ENCODE data around the gene PRR23B. TPM values are rescaled to one million over a fixed set of nuclear protein-coding genes. Genes with fewer than 3 reads are reported as not detected.

The PRR23B gene
- total and polyA plus RNA-seq, 2 donors (not counting 1 experiment from before 2014, with no cell fraction given): not detected

- Histone ChIP-seq H2AFZ (ENCODE audit: low read length) (no peak within 1 kb of the TSS), H4K20me1 (ENCODE audit: control insufficient read depth, extremely low read depth, insufficient read depth, low read length) (no peaks in the 10 kb centered on the region)
- no peak for DNase-seq (ENCODE audit: low read depth in 2 of 2)
Measured at GRCh38 chr3:139044366-139045210, 23.9 kb upstream of the PRR23B start, which contains the start of gene PRR23C. PRR23C (minus strand) TSS chr3:139044892; CDS start chr3:139044620, 272 bp downstream.

DNA sequence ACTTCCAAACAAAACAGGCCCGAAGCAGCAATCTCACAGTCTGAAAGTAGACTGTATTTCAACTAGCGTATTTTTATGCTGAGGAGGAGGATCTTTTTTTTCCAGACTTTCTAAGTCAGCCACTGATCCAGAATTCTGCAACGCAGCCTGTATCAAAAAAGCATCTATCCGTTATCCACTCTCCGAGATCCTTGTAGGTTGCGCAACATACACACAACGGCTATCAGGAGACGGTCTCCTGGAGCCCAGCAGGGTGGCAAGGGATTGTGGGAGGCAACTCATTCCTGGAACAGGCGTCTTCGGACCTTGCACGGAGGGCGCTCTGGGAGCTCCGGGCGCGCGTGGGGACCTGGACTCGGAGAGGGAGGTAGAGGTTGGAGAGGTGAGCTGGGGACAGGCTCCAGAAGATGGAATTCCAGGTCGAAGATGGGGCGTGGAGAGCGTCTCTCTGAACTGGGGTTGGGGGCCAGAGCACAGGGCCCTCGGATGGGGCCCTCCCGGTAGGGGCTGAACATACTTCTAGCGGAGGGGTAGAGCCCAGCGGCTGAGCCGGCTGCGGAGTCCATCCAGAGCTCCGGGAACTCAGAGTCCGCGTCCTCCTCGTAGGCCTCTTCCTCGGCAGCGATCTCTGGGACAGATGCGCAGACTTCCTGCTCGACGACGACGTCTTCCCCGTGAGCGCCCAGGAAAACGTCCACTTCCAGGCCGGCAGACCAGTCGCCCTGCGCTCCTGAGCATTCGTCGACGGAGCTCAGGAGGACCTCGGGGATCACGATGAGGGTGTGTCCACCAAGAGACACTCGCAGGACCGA, 23.0 kb upstream of the PRR23B start:
- Histone ChIP-seq H4K20me1 (ENCODE audit: control insufficient read depth, extremely low read depth, insufficient read depth, low read length) (no peaks in the 10 kb centered on the region), H3K9me3 (ENCODE audit: control insufficient read depth, insufficient read depth, low read depth, low read length) (no peaks in the 10 kb centered on the region), H3K79me2 (ENCODE audit: control insufficient read depth, insufficient read depth, low read length) (no peaks in the 10 kb centered on the region), H3K36me3 (ENCODE audit: control insufficient read depth, insufficient read depth, low read length) (no peaks in the 10 kb centered on the region), H2AFZ (ENCODE audit: low read length) (no peak overlapping the region), H3K27me3 (ENCODE audit: control insufficient read depth, insufficient read depth, low read length) (no peaks in the 10 kb centered on the region), H3K9ac (ENCODE audit: insufficient read depth, low read length) (no peak overlapping the region), H3K4me2 (ENCODE audit: extremely low read depth, insufficient read depth, low read length) (no peak overlapping the region), H3K4me3 (replicated peaks in 1 of 4; ENCODE audit: control extremely low read depth in 1 of 4, insufficient read depth in 1 of 4, low read depth in 3 of 4, low read length in 4 of 4) (no peak overlapping the region), H3K27ac (ENCODE audit: insufficient read depth, low read length) (no peak overlapping the region), H3K4me1 (ENCODE audit: control insufficient read depth, extremely low read depth, insufficient read depth, low read length) (no peaks in the 10 kb centered on the region)
- TF ChIP-seq EZH2 (IDR thresholded peaks at IDR 0.05; ENCODE audit: low read length, missing control alignments) (no peak), CTCF (conservative IDR thresholded peaks at IDR 0.05 in 1 of 2, IDR thresholded peaks at IDR 0.05 in 1 of 2; ENCODE audit: low read depth in 1 of 2, low read length in 2 of 2) (no peak)
- no peak for DNase-seq (ENCODE audit: low read depth in 2 of 2)

More at GRCh38 chr3:139044366-139045210, 23.9 kb upstream of the PRR23B start, which contains the start of gene PRR23C:
- H3K9me3 ChIP-seq (ENCODE audit: control insufficient read depth, insufficient read depth, low read depth, low read length): no peaks in the 10 kb centered on the region
- H3K27me3 ChIP-seq (ENCODE audit: control insufficient read depth, insufficient read depth, low read length): no peaks in the 10 kb centered on the region
- H3K27ac ChIP-seq (ENCODE audit: insufficient read depth, low read length): no peak within 1 kb of the TSS
- no peak within 1 kb of the TSS for H3K9ac ChIP-seq (ENCODE audit: insufficient read depth, low read length)
- H3K36me3 ChIP-seq (ENCODE audit: control insufficient read depth, insufficient read depth, low read length): no peaks in the 10 kb centered on the region
- H3K4me3 ChIP-seq (replicated peaks in 1 of 4; ENCODE audit: control extremely low read depth in 1 of 4, insufficient read depth in 1 of 4, low read depth in 3 of 4, low read length in 4 of 4): no peak within 1 kb of the TSS
- TF ChIP-seq EZH2 (IDR thresholded peaks at IDR 0.05; ENCODE audit: low read length, missing control alignments) (no peak), CTCF (conservative IDR thresholded peaks at IDR 0.05 in 1 of 2, IDR thresholded peaks at IDR 0.05 in 1 of 2; ENCODE audit: low read depth in 1 of 2, low read length in 2 of 2) (no peak)
- no peaks in the 10 kb centered on the region for H3K79me2 ChIP-seq (ENCODE audit: control insufficient read depth, insufficient read depth, low read length)
- no peak within 1 kb of the TSS for H3K4me2 ChIP-seq (ENCODE audit: extremely low read depth, insufficient read depth, low read length)
- H3K4me1 ChIP-seq (ENCODE audit: control insufficient read depth, extremely low read depth, insufficient read depth, low read length): no peaks in the 10 kb centered on the region

DNA sequence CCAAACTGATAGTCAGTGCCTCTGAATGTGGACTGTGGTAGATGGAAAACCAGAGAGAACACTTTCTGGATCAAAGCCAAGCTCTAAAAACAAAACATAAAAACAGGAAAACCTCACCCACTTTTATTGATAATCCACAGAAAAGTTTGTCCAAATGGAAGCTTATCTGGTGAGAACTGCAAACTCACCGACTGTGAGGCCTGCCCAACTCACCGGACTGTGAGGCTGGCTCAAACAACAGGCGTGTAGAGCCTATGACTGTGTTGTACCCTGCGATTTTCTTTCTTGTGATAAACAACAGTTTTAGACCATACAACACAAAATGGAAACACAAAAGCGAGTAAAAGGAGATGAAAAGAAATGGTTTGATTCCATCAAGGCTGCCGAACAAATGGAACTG, 16.8 kb upstream of the PRR23B start:
- no peak for TF ChIP-seq EZH2 (IDR thresholded peaks at IDR 0.05; ENCODE audit: low read length, missing control alignments)
- Histone ChIP-seq H3K4me2 (ENCODE audit: extremely low read depth, insufficient read depth, low read length) (no peak overlapping the region), H4K20me1 (ENCODE audit: control insufficient read depth, extremely low read depth, insufficient read depth, low read length) (no peaks in the 10 kb centered on the region), H3K4me1 (ENCODE audit: control insufficient read depth, extremely low read depth, insufficient read depth, low read length) (no peaks in the 10 kb centered on the region), H3K9me3 (ENCODE audit: control insufficient read depth, insufficient read depth, low read depth, low read length) (no peaks in the 10 kb centered on the region), H3K36me3 (ENCODE audit: control insufficient read depth, insufficient read depth, low read length) (no peaks in the 10 kb centered on the region), H3K9ac (ENCODE audit: insufficient read depth, low read length) (no peak overlapping the region), H3K4me3 (replicated peaks in 1 of 4; ENCODE audit: control extremely low read depth in 1 of 4, insufficient read depth in 1 of 4, low read depth in 3 of 4, low read length in 4 of 4) (no peak overlapping the region), H3K27me3 (ENCODE audit: control insufficient read depth, insufficient read depth, low read length) (no peaks in the 10 kb centered on the region), H3K27ac (ENCODE audit: insufficient read depth, low read length) (no peak overlapping the region), H2AFZ (ENCODE audit: low read length) (no peak overlapping the region), H3K79me2 (ENCODE audit: control insufficient read depth, insufficient read depth, low read length) (no peaks in the 10 kb centered on the region)
- no peak for DNase-seq (ENCODE audit: low read depth in 2 of 2)
